HL-60/S4 treated with retinoic acid at 250 ng/mL for 4 days and 3 days (cell line): Measurements from ENCODE around the gene CDS2.

Experiments used
- in situ Hi-C: fragments of 300-500 bp; cut with MboI; formaldehyde crosslinking; loops from 2 replicates; pipeline ENCODE4 v1.7.0; 2022; ENCODE audit warnings: low sequenced_read_pairs

The CDS2 gene

DNA sequence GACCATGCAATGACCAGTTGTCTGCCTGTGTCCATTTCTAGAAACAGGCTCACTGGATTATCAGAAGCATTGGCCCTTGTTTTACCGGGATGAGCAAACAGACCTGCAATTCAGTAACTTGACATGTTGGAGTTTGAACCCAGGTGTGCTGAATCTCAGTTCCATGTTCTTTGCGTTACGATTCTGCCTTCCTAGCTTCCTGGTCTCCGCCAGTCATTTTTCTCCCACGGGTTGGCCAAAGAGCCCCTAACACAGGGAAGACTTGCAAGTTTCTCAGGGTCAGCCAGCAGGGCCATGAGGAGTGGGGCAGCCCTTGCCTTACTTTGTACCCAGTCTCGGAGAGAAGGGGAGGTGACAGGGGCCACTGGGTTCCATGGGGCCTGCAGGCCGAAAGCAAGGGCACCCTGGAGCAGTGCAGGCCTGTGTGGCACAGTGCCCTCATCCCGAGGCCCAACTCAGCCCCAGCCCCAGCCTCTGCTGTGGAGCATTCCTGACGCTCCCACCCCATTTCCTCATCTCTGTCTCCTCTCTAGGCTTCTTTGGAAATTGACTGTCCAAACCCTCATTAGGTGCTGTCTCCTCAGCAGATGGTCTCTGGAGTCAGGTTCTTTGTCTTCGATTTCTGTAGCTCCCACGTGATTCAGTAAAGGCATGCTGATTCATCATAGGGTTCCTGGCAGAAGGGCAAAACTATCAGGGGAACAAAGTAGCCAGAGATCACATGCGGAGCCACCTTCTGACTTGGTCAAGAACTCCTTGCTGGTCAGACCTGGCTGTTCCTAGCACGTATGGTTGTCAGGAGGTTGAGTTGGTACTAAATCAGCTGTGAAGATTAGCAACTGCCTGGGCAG lies 23.6 kb downstream of the CDS2 start:
- in situ Hi-C loops, result no loop called here

DNA sequence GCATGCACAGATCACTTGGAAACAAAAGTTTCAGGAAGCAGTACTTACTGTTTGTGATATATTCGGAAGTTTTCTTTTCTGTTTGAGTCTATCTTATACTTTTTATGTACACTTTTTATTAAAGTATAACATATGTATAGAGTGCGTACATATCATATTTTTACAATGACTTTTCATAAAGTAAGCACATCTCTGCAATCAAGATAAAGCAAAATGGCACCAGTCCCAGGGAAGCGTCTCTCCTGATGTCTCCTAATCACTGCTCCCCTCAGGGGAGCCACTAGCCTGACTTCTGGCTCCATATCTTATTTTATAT lies 26.3 kb downstream of the CDS2 start:
- in situ Hi-C loops, result no loop called here

DNA sequence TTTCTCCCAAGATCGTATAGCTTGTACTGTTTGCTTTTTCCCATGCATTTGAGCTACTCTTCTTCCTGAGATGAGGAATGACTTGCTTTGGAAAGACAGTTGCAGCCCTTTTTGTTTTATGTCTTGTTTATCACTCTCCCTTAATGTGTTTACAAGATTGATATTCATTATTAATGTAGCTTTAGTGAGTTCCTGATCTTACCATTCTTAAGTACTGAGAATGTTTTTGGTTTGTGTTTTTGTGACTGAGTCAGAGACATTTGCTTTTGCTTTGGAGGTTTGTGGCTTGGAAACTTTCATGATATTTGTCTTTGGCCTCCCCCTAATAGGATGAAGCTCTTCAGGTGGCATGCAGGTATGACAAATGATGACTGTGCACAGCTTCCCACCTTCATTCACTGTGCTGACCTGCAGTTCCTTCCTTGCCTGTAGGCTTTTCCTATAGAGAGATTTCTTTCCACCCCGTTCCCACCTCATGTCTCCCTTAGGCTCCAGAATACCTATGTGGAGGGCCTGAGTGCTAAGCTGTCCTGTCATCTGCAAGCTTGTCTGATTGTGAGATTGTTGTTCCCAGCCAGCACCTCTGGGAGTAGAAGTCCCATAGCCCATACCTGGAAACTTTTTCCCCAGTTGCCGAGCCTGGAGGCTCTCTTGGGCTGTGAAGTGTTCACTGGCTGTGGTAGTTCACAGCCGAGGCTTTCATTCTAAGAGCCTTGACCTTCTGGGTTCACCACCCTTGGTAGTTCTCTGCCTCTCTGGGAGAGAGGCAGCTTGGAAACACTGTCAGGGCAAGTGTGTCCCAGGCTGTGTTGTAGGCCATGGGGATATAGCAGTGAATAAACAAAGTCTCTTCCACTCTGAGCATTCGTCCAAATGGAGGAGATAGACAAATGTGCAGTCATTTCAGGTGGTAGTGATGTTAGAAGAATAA lies 27.1 kb downstream of the CDS2 start:
- in situ Hi-C loops, result no loop called here

DNA sequence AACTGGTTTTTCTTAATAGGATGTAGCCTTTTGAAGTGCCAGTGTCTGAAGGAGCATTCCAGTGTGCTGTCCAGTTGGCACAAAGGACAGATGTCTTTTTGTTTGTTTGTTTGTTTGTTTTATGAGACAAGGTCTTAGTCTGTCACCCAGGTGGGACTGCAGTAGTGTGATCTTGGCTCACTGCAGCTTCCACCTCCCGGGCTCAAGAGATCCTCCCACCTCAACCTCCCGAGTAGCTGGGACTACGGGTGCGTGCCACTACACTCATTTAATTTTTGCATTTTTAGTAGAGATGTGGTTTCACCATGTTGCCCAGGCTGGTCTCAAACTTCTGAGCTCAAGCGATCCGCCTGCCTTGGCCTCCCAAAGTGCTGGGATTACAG lies 27.7 kb downstream of the CDS2 start:
- in situ Hi-C loops, result no loop called here

DNA sequence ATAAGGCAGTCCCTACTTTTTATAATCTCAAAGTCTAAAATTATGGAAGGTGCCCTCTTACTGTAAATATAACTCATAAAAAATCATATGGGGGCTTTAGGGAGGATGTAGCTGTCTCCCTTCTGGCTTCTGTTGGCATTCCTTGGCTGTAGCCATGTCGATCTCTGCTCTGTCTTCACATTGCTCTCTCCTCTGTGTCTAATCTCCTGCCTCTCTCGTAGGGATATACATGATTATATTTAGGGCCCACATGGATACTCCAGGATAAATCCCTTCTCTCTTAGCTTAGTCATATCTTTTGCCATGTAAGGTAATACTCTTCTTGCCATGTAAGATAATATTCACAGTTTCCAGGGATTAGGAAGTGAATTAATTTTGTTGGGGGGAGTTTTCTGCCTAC lies 28.6 kb downstream of the CDS2 start:
- in situ Hi-C loops, result no loop called here

DNA sequence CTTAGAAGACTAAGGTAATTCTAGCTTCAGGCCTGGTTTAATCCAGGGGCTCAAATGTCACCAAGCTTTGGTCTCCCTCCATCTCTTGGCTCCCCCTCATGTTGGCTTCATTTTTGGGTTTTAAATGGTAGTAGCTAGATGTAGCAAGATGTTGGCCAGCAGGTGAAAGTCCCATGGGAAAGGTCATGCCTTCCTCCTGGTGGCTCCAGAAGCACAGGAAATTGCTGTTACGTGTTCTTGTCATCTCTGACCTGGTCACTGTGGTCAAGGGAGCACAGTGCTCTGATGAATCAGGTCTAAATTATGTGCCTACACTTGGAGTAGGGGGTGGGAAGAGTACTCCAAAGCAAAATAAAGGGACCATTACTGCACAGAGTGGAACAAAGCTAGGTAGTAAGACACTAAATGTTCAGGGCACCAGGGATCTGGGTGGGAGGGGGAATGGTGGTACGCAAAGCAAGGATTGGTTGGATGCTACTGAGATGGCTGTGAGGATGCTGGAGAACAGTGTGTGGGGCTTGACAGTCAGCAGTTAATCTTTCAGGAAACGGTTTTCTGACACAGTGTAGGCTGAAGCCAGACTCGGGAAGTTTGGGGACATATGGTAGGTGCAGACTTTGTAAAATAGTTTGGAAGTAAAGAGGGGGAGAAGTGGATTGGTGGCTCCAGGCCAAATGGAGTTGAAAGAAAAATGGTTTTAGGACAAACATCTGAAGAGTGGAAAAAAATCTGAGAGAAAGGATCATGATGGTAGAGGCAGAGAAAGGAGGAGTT lies 30.1 kb downstream of the CDS2 start:
- in situ Hi-C loops, result no loop called here

DNA sequence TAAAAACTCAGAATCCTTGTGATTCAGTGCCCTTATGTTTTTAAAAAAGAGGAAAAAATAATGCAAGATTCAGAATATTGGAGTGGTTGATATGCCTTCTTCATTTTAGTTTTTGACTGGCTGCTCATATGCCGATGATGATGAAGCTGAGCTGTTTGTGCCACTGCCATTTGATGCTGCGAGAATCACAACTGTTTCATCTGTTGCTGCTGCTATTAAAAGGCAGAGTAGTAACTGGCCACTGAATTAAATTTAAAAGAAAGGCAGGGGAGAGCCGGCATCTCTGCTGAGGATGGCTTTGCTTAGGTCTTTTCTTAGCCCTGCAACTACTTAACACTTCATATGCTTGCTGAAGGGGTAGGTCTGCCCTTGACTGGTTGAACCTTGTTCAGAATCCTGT lies 33.1 kb downstream of the CDS2 start:
- in situ Hi-C loops, result no loop called here

DNA sequence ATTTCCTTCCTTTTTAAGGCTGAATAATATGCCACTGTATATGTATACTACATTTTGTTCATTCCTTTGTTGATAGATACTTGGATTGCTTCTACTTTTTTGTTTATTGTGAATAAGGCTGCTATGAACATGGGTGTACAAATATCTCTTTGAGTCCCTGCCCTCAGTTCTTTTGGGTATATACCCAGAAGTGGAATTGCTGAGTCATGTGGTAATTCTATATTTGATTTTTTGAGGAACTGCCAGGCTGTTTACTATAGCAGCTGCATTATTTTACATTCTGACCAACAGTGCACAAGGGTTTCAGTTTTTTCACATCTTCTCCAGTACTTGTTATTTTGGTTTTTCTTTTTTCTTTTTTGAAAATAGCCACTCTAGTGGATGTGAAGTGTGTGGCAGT lies 34.1 kb downstream of the CDS2 start:
- in situ Hi-C loops, result no loop called here

DNA sequence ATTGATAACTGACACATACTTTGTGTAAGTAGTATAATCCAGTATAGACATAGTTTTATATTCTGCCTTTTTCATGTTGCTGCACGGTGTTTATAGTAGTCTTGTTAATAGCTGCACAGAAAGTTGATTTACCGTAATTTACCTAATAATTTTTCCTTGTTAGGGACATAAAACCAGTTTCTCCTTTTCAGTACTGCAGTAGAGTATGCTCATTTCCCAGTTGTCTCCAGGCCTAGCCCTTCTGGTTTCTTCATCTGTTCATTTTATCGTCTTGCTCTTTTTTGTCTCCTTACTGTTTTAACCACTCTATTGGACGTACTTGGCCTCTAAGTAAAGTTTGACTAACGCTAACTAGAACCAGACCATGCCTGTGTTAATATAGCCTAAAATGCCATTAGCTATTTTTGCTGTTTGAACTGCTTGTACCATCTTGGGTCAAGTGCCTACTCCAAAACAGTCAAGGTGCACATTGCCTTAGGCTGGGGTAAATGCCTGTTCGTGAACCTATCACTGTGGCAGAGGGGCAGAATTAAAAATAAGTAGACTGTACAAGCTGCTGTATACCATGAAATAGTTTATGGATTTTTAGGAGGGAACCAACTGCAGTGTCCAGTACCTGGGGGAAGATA lies 34.8 kb downstream of the CDS2 start:
- in situ Hi-C loops, result no loop called here

DNA sequence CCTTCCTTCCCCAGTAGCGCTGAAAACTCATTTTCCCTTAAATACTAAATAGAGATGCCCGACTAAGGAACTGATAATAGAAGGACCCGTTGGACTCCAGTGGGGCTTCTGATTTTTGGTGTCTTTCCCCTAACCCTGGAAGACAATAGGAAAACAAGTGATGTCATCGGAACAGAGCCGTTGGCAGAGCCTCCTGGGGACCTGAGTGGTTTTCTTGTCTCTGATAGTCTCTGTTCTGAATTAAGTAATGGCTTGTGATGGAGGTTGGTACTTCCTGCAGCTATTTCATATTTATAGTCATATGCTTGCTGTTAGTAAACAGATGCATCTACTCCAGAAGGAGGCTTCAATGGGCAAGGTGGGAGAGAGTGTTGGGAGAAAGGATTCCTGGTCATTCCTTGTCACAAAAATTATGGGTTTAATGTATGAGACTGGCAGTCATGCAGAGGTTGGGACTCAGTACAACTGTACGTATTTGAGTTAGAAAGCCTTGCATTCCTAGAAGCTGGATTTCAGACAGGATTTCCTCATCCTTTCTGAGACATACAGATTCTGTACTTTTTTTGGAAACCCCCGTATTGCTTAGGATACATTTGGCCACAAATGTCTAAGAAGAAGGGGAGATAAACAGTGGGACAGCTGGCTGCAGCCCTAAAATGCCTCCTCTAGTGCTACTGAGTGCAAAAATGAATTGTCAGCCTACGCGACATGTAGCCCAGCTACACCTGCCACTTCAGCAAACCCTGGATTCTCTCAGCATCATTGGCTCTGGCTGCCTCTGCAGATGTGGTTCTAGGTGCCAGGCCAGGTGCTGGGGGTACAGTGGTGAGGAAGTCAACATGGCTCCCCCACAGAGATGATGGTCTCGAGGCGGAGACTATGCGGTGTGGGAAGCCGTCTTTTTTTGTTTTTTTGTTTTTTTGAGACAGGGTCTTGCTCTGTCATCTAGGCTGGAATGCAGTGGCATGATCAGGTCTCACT lies 38.1 kb downstream of the CDS2 start:
- in situ Hi-C loops, result no loop called here

DNA sequence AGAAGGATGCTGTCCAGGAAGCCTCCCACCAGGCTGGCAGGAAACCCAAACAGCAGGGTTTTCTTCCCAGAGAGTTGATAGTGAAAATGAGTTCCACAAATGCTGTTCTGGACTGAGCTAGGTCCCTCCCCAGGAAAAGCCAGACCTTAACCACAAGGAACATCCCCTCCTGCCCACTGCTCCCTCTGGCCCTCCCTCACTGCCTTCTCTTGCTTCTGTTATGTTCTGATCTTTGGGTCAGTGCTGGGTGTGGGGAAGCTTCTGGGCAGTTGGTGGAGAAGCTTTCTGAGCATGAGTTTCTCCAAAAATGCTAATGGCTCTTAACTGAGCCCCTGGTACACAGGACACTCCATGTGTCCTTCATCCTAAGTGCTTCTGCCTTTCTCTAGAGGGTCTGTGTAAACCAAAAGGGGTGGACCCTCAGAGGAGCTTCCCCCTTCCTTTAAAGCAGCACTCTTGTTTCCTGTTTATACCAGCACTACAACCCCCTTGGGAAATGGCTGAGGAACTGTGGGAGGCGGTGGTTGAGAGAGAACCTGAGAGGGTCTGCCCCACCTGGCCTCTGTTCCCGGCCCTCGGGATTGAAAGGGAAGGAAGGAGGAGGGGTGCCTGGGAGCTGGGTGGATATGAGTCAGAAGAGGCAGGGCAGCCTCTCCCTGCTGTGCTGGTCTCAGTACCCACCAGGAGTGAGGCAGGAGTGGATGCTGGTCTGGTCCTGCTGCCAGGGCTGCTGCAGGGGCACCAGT lies 42.0 kb downstream of the CDS2 start:
- in situ Hi-C loops, result no loop called here

DNA sequence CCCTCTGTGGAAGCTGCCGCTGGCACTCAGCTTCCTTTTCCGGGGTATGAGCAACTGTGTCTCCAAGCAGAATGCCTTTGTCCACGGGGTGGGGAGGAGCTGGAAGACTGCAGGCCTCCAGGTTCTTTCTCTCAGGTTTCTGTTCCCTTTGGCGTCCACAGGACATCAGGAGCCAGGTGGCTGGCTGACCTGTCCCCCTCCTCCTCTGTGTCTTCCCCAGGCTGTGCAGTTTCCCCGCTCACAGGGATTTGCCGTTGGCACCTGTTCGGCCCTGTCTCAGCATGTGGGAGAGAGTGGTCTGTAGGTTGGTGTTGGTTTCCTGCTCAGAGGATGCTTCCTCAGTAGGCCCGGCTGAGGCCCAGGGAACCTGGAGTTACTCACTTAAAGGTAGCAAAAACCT lies 43.5 kb downstream of the CDS2 start:
- in situ Hi-C loops, result no loop called here

DNA sequence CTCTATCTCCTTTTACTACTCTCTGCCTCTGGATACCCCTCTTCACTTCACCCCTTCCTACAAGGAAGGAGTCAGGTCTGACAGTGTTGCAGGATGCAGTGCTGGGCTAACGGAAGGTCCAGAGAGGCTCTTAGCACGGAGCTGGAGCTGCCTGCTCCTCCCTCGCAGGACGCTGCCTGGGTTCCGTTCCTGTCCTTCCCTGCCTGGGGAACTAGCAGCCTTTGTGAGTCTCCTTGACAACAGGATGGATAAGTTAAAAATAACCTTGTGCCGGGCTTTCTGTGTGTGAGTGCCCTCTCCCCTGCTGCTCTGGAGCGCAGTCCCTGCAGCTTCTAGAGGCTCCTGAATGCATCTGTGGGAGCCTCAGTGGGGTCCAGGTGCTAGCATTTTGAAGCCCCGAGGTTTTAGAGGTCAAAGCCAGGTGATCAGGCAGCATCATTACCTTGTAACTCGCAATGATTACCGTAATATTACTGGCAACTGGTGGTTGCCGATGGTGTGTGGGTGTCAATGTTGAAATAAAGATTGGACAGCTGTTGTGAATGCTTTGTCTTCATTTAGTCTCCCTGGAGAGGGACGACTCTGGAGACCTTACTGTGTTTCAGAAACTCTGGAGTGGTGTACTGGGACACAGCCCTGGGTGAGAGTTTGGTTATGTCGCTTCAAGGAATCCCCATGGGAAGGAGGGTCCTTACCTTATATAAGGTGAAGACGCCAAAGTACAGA lies 44.4 kb downstream of the CDS2 start:
- in situ Hi-C loops, result no loop called here

DNA sequence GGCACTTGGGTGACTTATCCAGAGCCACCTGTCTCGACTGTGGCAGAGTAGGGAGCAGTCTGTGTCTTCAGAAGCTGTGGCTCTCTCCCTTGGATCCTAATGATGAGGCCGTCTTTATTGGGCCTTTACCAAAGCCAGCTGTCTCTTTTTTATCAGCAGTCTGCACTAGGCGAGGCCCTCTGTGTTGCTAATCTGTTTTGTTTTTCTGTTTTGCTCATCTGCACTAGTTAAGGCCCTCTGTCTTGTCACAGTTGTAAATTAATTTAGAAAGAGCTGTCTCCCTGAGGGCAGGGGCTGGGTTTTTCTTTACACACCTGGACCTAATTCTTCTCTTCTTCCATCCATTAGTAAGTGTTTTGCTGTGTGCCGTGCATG lies 45.0 kb downstream of the CDS2 start:
- in situ Hi-C loops, result no loop called here

DNA sequence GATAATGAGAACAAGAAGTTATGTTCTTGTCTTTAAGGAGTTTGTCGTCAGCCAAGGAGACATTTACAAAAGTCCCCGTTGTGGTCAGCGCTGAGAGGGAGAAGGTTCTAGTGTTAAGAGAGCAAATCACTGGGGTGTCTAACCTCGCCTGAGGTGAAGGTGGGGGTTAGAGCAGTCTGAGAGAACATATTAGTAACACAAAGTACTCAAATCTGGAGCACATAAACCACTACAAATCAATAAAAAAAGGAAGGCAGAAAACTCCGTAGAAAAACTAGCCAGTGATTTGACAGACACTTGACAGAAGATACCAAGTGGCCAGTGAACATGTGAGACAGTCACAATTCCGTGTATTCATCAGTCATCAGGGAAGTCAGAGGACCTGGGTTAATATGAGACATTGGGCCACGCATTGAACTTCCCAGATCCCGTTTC lies 45.4 kb downstream of the CDS2 start:
- in situ Hi-C loops, result no loop called here

DNA sequence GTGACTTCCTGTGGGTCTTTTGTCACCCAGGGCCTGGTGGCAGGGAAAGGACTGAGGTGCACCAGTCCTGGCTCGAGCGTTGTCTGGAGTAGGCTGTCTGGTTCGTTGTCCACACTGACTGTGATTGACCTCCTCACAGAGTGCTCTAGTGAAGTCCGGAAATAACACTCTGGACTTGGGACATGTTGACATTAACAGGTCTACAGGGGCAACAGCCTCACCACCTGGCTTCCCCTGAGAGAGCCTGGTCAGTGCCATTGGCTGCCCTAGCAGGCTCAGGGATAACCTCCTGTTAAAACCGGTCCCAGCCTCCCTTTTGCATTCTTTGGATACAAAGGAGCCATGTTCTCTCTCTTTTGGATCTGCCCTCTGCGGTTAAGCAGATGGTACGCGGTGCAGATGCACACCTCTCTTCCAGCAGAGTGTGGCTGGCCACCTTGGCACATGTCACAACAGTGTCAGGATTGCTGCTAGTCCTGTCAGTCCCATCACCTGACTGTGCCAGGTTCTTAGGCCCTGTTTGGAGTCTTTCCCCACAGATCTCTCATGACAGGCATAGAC lies 46.2 kb downstream of the CDS2 start:
- in situ Hi-C loops, result no loop called here

DNA sequence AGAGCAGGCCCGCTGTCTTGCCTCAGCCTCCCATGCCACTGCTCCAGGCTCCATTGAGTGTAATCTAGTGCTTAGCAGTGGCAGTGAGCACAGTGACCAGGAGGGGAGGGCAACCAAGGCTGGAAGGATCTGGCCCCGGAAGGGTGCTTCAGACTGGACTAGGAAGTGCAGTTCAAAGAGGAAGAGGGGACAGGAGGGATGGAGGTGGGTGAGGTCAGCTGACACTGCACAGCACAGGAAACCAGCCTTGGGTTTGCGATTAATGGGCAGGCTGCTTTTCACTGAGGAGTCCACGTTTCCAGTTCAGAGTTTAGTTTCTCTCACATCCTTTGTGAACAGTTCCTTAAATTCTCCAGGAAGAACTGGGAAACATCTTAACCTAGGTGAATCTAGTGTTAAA lies 46.9 kb downstream of the CDS2 start:
- in situ Hi-C loops, result no loop called here

DNA sequence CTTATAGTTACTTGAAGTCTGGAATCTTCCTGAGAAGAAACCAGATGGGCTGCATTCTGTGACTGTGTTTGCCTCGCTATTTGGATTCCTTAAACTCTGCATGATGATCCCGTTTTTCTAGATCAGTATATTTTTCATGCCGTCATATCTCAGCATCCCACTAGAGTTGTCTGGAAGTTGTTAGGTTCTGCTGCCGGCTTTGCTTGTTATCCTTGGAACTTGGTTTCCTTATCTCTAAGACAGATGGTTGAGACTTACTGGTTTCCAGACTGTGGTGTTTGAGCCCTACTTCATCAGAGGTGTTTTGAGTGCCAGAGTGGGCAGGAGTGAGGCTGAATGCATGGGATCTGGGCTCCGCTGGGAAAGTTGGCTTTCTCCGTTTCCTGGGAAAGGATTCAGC lies 50.3 kb downstream of the CDS2 start:
- in situ Hi-C loops, result no loop called here
